ENCODE results near the gene PPP3CA. TPM values are rescaled to one million over a fixed set of nuclear protein-coding genes. Genes with fewer than 3 reads are reported as not detected.

Gene PPP3CA
- total and polyA plus RNA-seq, 3 donors from 2014 or later: 19.1 to 44.5 (median 39.1) TPM

DNA sequence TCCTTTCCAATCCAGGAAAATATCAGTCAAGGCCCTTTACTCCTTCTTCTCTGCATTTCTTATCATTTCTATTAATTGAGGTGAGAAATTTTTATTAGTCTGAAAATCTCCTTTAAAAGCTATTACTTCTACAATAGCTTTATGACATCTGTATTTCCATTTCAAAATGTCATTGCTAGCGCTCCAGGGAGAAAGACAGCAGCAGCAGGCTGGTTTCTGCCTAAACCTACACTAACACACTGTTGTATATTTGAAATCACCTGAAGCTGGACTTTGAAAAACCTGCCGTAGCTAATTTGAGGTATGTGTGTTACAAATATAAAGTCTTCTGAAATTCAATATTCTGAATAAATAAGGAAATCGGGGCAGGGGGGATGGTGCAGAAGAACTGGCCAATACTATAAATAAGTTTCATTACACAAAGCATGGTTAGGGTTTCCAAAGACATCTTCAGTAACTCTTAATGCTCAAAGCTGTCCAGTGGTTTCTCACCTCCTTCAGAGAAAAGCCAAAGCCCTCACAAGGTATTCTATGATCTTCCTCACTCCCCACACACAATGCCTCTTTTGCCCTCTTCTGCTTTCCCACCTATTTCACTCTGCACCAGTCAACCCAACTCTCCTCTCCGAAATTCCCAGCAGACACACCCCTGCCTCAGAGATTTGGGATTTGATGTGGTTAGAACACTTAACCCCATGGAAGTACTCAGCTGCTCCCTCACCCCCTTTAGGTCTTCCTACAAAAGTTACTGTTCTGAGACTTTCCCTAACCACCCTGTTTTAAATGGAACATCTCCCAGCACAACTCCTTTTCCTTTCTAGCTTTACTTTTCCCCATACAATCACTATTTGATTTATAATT lies 122.7 kb downstream of the PPP3CA start:
- H3K4me1 ChIP-seq: no peaks in the 10 kb centered on the region
- WGBS, 2 donors: 67 to 82% methylated on average over 4 of the region's 4 CpGs

GRCh38 chr4:101222156-101222845 lies 125.0 kb downstream of the PPP3CA start:
- Histone ChIP-seq H3K9me3 (no peaks in the 10 kb centered on the region), H3K4me1 (no peaks in the 10 kb centered on the region), H3K4me3 (no peak overlapping the region), H3K27me3 (no peaks in the 10 kb centered on the region), H3K36me3 (ENCODE audit: low read depth, missing control alignments) (no peaks in the 10 kb centered on the region), H3K27ac (no peak overlapping the region)
- WGBS, 2 donors: 71 to 80% methylated on average over 3 of the region's 3 CpGs
- intact Hi-C loops (cut with DNase I; ENCODE audit: low total_unique reads): no loop called here
- TF ChIP-seq CTCF (IDR thresholded peaks at IDR 0.05) (no peak), POLR2A (IDR thresholded peaks at IDR 0.05) (no peak)
- DNase-seq: no peak

More for the DNA sequence above, 122.7 kb downstream of the PPP3CA start:
- intact Hi-C loops (cut with DNase I; ENCODE audit: low total_unique reads): no loop called here
- no peak overlapping the region for H3K4me3 ChIP-seq
- H3K27ac ChIP-seq: no peak overlapping the region
- no peak for DNase-seq
- no peaks in the 10 kb centered on the region for H3K27me3 ChIP-seq
- H3K9me3 ChIP-seq: no peaks in the 10 kb centered on the region
- no peak for TF ChIP-seq CTCF (IDR thresholded peaks at IDR 0.05)
- TF ChIP-seq POLR2A (IDR thresholded peaks at IDR 0.05): no peak
- H3K36me3 ChIP-seq (ENCODE audit: low read depth, missing control alignments): no peaks in the 10 kb centered on the region

- Histone ChIP-seq H3K4me3 (no peak overlapping the region), H3K4me1 (no peaks in the 10 kb centered on the region), H3K9me3 (no peaks in the 10 kb centered on the region), H3K27ac (no peak overlapping the region), H3K27me3 (no peaks in the 10 kb centered on the region), H3K36me3 (ENCODE audit: low read depth, missing control alignments) (no peaks in the 10 kb centered on the region)
- TF ChIP-seq POLR2A (IDR thresholded peaks at IDR 0.05) (no peak), CTCF (IDR thresholded peaks at IDR 0.05) (no peak)
- no peak for DNase-seq
- intact Hi-C loops (cut with DNase I; ENCODE audit: low total_unique reads): no loop called here
- 69 to 70% methylated on average over 2 of the region's 2 CpGs for WGBS, 2 donors
These were observed 126.0 kb downstream of the PPP3CA start for GRCh38 chr4:101221294-101221693.

DNA sequence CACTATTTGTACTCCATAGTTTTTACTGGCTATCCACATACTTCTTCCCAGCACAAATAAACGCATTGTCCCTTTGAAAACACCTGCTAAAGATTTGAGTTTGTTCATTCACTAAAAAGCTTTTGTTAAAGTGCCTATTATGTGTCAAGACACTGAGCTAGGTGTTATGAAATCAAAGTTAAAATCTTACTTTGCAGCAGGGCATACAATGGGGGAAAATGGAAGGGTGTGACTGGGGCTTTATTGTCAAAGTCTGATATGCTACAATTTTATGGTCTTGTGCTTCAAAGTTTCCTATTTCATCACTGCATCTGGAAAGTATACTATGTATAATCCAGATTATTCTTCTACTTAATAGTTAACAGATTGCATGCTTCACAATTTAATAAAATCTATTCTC lies 128.4 kb downstream of the PPP3CA start:
- intact Hi-C loops (cut with DNase I; ENCODE audit: low total_unique reads): no loop called here
- DNase-seq: no peak
- Histone ChIP-seq H3K27me3 (no peaks in the 10 kb centered on the region), H3K9me3 (no peaks in the 10 kb centered on the region), H3K36me3 (ENCODE audit: low read depth, missing control alignments) (no peaks in the 10 kb centered on the region), H3K4me3 (no peak overlapping the region), H3K27ac (no peak overlapping the region), H3K4me1 (no peaks in the 10 kb centered on the region)
- TF ChIP-seq CTCF (IDR thresholded peaks at IDR 0.05): no peak
- no peak for TF ChIP-seq POLR2A (IDR thresholded peaks at IDR 0.05)
- WGBS, 2 donors: 68 to 80% methylated on average over 1 of the region's 1 CpG
